K562 (cell line): ENCODE measurements around the gene DHRS13. TPM values are rescaled to one million over a fixed set of nuclear protein-coding genes. Genes with fewer than 3 reads are reported as not detected.
A peak's percentile ranks its signal among the peaks of the same experiment; 100 is the strongest.

Experiments
- AFF4 ChIP-seq: sonication (generic); formaldehyde crosslinking; IDR thresholded peaks from 2 replicates; pipeline ENCODE4 v1.8.0; 2023; ENCODE audit warnings: mild to moderate bottlenecking, missing genetic modification reagents
- ATF7 ChIP-seq: fragments of 450-650 bp; IDR thresholded peaks from 2 replicates; pipeline ENCODE4 v1.7.1; 2014; ENCODE audit warnings: mild to moderate bottlenecking, moderate library complexity
- CCNT2 ChIP-seq: IDR thresholded peaks from 2 replicates; pipeline ENCODE4 v1.6.1; 2011; ENCODE audit warnings: borderline replicate concordance, low read depth, mild to moderate bottlenecking, moderate library complexity, mixed read lengths, low read length; ENCODE audit not compliant: insufficient read length; ENCODE audit errors: extremely low read depth
- MGA ChIP-seq: fragments of 450-650 bp; IDR thresholded peaks from 2 replicates; pipeline ENCODE4 v1.6.1; 2016; ENCODE audit warnings: mild to moderate bottlenecking, moderate library complexity
- POLR2H ChIP-seq: IDR thresholded peaks from 2 replicates; pipeline ENCODE4 v1.6.1; 2016; ENCODE audit warnings: missing genetic modification characterization, low read depth, mild to moderate bottlenecking, control low read depth, missing compliant biosample characterization, moderate library complexity
- SAFB2 ChIP-seq: fragments of 200-400 bp; formaldehyde crosslinking; IDR thresholded peaks from 2 replicates; pipeline ENCODE4 v1.6.1; 2018; ENCODE audit warnings: borderline replicate concordance, low read length, low read depth, moderate library complexity; ENCODE audit not compliant: severe bottlenecking
- SIX5 ChIP-seq, 2 experiments: IDR thresholded peaks; 2 replicates each; pipeline ENCODE4 v1.6.1; 2011; ENCODE audit warnings: low read length in 2 of 2, borderline replicate concordance in 1 of 2, low read depth in 1 of 2, mild to moderate bottlenecking in 1 of 2, moderate library complexity in 1 of 2; ENCODE audit not compliant: insufficient read depth in 1 of 2
- SMARCC2 ChIP-seq: fragments of 450-650 bp; IDR thresholded peaks from 2 replicates; pipeline ENCODE4 v1.6.1; 2017; ENCODE audit warnings: antibody characterized with exemption, moderate library complexity, mild to moderate bottlenecking, low read depth
- WHSC1 ChIP-seq: IDR thresholded peaks from one replicate; pipeline ENCODE4 v1.6.1; 2012; ENCODE audit warnings: low read length, control low read depth, inconsistent platforms
- ZNF165 ChIP-seq: fragments of 250-450 bp; sonication (Bioruptor Pico); IDR thresholded peaks from 2 replicates; pipeline ENCODE4 v1.4.0; 2020; ENCODE audit warnings: borderline replicate concordance
- ZZZ3 ChIP-seq: fragments of 450-650 bp; IDR thresholded peaks from 2 replicates; pipeline ENCODE4 v1.6.1; 2016; ENCODE audit warnings: antibody characterized with exemption, mild to moderate bottlenecking, moderate library complexity
- polyA plus RNA-seq, 8 experiments: library from polyadenylated mRNA; depleted of rRNA in 4 of 8; stranded (reverse) in 5 of 8; unstranded in 3 of 8; fragments of >200 nt; fragmentation: Nextera tagmentation in 2 of 8; fragmentation: Illumina TruSeq in 1 of 8; extraction: Ambion mirVana in 2 of 8; extraction: Trizol in 1 of 8; gene quantifications; 2 replicates each; pipeline versions ENCODE4 v1.2.1 to v1.2.3, GENCODE V29; 2011 to 2014; ENCODE audit warnings: inconsistent platforms in 1 of 8, missing spikeins in 1 of 8
- total RNA-seq, 7 experiments: library from RNA; depleted of rRNA in 6 of 7; stranded (reverse); fragments of >200 nt in 6 of 7; fragmentation: Illumina TruSeq in 2 of 7; extraction: Trizol in 2 of 7; gene quantifications; 2 replicates each; pipeline versions ENCODE4 v1.2.1 to v1.2.3, GENCODE V29; 2011 to 2021; ENCODE audit warnings: low replicate concordance in 1 of 7

DHRS13 gene
- total and polyA plus RNA-seq, 9 of the 15 experiments (the other 6 are each of a cell fraction or from before 2014, with no cell fraction given), result 0.32 to 52.3 (median 34.3) TPM; not detected in 1

- TF ChIP-seq MGA (no peak; the same call in 1 of the 2 replicates), AFF4 (CRISPR knock-in tag) (peak; percentile 94), ZZZ3 (no peak), WHSC1 (no peak), SAFB2 (no peak), CCNT2 (peak; percentile 99), SMARCC2 (no peak), ATF7 (peak; percentile 94), ZNF165 (no peak), SIX5 (IDR thresholded peaks at IDR 0.05; ENCODE audit: borderline replicate concordance in 1 of 2, insufficient read depth in 1 of 2, low read depth in 1 of 2, low read length in 2 of 2) (no peak), POLR2H (tag) (no peak)
Observed at GRCh38 chr17:28902819-28903545, at the start of gene DHRS13 (continued).
